Measurements from ENCODE around the gene PPEF2. TPM values are rescaled to one million over a fixed set of nuclear protein-coding genes. Genes with fewer than 3 reads are reported as not detected.

The PPEF2 gene
- polyA plus RNA-seq, 3 donors from 2014 or later = not detected

DNA sequence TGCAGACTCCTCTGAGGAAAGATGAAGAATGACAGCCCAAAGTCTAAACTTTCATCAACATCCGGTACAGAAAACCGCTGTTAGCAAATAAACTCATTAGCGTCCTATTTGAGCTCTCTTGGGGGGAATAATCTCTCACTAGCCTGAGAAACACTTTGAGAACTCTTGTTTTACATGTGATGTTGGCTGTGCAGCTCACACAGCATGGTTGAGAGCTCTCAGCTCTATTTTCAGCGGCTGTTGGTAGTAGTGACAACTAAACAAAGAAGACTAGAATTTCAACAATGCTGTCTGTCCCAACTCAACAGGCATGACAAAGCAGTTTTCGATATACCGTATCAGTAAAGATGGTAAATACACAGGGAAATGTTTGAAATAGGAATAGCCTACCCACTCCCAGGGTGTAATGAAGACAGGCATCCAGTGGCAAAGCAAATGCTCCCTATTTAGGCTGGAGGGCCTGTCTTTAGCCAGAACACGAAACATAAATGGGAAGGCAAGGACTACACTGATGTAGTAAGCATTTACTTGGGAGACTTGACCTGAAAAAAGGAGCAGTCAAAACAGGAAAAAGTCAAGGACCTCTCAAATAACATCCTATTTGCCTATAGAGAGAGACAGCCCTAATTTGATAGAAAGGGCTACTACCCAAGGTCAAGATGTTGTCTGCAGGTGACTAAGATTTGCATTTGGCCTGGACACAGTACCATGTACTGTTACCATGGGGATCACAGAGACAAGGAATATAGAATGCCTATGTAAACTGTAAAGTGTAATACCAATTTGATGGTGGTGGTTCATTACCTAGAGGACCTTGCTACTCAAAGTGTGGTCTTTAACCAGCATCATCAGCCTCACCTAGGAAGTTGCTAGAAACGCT is 60.4 kb downstream of the PPEF2 start:
- peaks cover 0 to 2% (median 0%) of the 10 kb centered on the region in 3 donors for H3K27me3 Mint-ChIP-seq (ENCODE audit: low read depth in 3 of 3)
- H3K4me3 Mint-ChIP-seq = no peak overlapping the region
- no peak for DNase-seq
- no peaks in the 10 kb centered on the region for H3K36me3 Mint-ChIP-seq
- H3K9me3 Mint-ChIP-seq = no peaks in the 10 kb centered on the region
- no peaks in the 10 kb centered on the region for H3K4me1 Mint-ChIP-seq
- H3K27ac Mint-ChIP-seq = no peak overlapping the region

GRCh38 chr4:75834772-75835154 is 67.5 kb downstream of the PPEF2 start:
- no peaks in the 10 kb centered on the region for H3K4me1 Mint-ChIP-seq
- no peak for DNase-seq
- H3K9me3 Mint-ChIP-seq = no peaks in the 10 kb centered on the region
- no peak overlapping the region for H3K27ac Mint-ChIP-seq
- H3K27me3 Mint-ChIP-seq (ENCODE audit: low read depth in 3 of 3) = peaks cover 0 to 4% (median 0%) of the 10 kb centered on the region in 3 donors
- no peaks in the 10 kb centered on the region for H3K36me3 Mint-ChIP-seq
- H3K4me3 Mint-ChIP-seq = no peak overlapping the region

- no peaks in the 10 kb centered on the region for H3K9me3 Mint-ChIP-seq
- no peaks in the 10 kb centered on the region for H3K36me3 Mint-ChIP-seq
- H3K4me1 Mint-ChIP-seq = no peaks in the 10 kb centered on the region
- no peak for DNase-seq
- no peak overlapping the region for H3K27ac Mint-ChIP-seq
- H3K4me3 Mint-ChIP-seq = no peak overlapping the region
- H3K27me3 Mint-ChIP-seq (ENCODE audit: low read depth in 3 of 3) = peaks cover 0 to 4% (median 0%) of the 10 kb centered on the region in 3 donors
Observed at GRCh38 chr4:75834095-75834771, 68.0 kb downstream of the PPEF2 start.

GRCh38 chr4:75831856-75832405 is 70.3 kb downstream of the PPEF2 start:
- no peaks in the 10 kb centered on the region for H3K4me1 Mint-ChIP-seq
- DNase-seq = no peak
- H3K9me3 Mint-ChIP-seq = no peaks in the 10 kb centered on the region
- H3K27ac Mint-ChIP-seq = no peak overlapping the region
- H3K4me3 Mint-ChIP-seq = no peak overlapping the region
- no peaks in the 10 kb centered on the region for H3K36me3 Mint-ChIP-seq
- H3K27me3 Mint-ChIP-seq (ENCODE audit: low read depth in 3 of 3) = peaks cover 0 to 4% (median 3%) of the 10 kb centered on the region in 3 donors

DNA sequence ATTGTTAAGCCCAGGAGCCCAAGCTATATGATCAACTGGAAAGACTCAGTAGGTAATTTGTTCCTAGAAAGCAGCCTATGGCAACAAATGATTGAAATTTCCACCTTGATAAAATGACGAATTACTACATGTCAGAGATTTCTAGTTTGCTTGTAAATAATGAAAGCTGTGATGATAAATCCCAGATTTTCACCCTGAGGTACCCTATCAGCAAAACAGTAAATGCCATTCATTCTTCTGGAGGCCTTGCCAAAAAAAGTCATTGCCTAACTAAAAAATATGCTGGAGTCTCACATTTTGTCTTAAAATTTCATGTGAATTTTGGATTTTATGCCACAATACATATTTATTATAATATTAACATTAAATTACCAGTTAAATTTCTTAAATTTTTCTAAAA is 71.3 kb downstream of the PPEF2 start:
- no peak overlapping the region for H3K4me3 Mint-ChIP-seq
- H3K27me3 Mint-ChIP-seq (ENCODE audit: low read depth in 3 of 3) = peaks cover 0 to 4% (median 4%) of the 10 kb centered on the region in 3 donors
- H3K9me3 Mint-ChIP-seq = no peaks in the 10 kb centered on the region
- H3K27ac Mint-ChIP-seq = no peak overlapping the region
- H3K36me3 Mint-ChIP-seq = no peaks in the 10 kb centered on the region
- H3K4me1 Mint-ChIP-seq = no peaks in the 10 kb centered on the region
- no peak for DNase-seq

- no peaks in the 10 kb centered on the region for H3K9me3 Mint-ChIP-seq
- H3K27me3 Mint-ChIP-seq (ENCODE audit: low read depth in 3 of 3) = peaks cover 0 to 4% (median 0%) of the 10 kb centered on the region in 3 donors
- no peak for DNase-seq
- no peaks in the 10 kb centered on the region for H3K4me1 Mint-ChIP-seq
- no peak overlapping the region for H3K27ac Mint-ChIP-seq
- no peaks in the 10 kb centered on the region for H3K36me3 Mint-ChIP-seq
- H3K4me3 Mint-ChIP-seq = no peak overlapping the region
Observed at GRCh38 chr4:75823812-75824211, 78.4 kb downstream of the PPEF2 start.

DNA sequence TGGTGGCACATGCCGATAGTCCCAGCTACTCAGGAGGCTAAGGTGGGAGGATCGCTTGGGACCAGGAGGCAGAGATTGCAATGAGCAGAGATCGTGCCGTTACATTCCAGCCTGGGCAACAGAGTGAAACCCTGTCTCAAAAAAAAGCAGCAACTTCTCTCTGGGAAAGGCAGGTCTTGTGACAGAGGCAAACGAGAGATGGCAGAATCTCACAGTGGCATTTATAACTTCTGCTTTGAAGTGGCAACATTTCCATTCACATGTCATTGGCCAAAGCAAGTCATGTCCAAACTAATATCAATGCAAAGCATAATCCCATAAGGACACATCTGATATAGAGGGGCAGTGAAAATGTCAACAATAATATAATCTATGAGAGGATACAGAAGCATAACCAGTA is 79.8 kb downstream of the PPEF2 start:
- H3K9me3 Mint-ChIP-seq = no peaks in the 10 kb centered on the region
- DNase-seq = no peak
- peaks cover 0 to 4% (median 0%) of the 10 kb centered on the region in 3 donors for H3K36me3 Mint-ChIP-seq
- H3K27ac Mint-ChIP-seq = no peak overlapping the region
- no peak overlapping the region for H3K4me3 Mint-ChIP-seq
- H3K27me3 Mint-ChIP-seq (ENCODE audit: low read depth in 3 of 3) = peaks cover 0 to 2% (median 0%) of the 10 kb centered on the region in 3 donors
- no peaks in the 10 kb centered on the region for H3K4me1 Mint-ChIP-seq

DNA sequence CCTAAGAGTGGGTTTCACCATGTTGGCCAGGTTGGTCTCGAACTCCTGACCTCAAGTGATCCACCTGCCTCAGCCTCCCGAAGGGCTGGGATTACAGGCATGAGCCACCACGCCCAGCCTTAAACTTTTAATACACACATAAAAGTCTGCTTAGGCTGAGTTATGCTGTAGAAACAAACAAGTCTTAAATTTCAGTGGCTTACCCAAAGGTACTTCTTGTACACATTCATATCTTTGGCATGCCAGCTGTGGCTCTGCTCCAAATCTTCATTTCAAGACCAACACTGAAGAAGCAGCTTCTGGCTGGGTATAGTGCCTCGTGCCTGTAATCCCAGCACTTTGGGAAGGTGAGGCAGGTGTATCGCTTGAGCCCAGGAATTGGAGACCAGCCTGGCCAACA is 80.3 kb downstream of the PPEF2 start:
- no peak for DNase-seq
- Mint-ChIP-seq H3K27ac (no peak overlapping the region), H3K9me3 (no peaks in the 10 kb centered on the region), H3K4me3 (no peak overlapping the region), H3K36me3 (peaks cover 0 to 6% (median 0%) of the 10 kb centered on the region in 3 donors), H3K27me3 (ENCODE audit: low read depth in 3 of 3) (peaks cover 0 to under 1% (median 0%) of the 10 kb centered on the region in 3 donors), H3K4me1 (no peaks in the 10 kb centered on the region)

- DNase-seq = no peak
- Mint-ChIP-seq H3K36me3 (peaks cover 0 to 9% (median 0%) of the 10 kb centered on the region in 3 donors), H3K27me3 (ENCODE audit: low read depth in 3 of 3) (no peaks in the 10 kb centered on the region), H3K27ac (no peak overlapping the region), H3K9me3 (no peaks in the 10 kb centered on the region), H3K4me1 (no peaks in the 10 kb centered on the region), H3K4me3 (no peak overlapping the region)
Observed at GRCh38 chr4:75821216-75821615, 81.0 kb downstream of the PPEF2 start.

GRCh38 chr4:75820676-75821075 is 81.6 kb downstream of the PPEF2 start:
- no peak overlapping the region for H3K27ac Mint-ChIP-seq
- no peaks in the 10 kb centered on the region for H3K4me1 Mint-ChIP-seq
- no peak for DNase-seq
- H3K4me3 Mint-ChIP-seq = no peak overlapping the region
- H3K9me3 Mint-ChIP-seq = no peaks in the 10 kb centered on the region
- H3K36me3 Mint-ChIP-seq = peaks cover 0 to 11% (median 0%) of the 10 kb centered on the region in 3 donors
- no peaks in the 10 kb centered on the region for H3K27me3 Mint-ChIP-seq (ENCODE audit: low read depth in 3 of 3)

DNA sequence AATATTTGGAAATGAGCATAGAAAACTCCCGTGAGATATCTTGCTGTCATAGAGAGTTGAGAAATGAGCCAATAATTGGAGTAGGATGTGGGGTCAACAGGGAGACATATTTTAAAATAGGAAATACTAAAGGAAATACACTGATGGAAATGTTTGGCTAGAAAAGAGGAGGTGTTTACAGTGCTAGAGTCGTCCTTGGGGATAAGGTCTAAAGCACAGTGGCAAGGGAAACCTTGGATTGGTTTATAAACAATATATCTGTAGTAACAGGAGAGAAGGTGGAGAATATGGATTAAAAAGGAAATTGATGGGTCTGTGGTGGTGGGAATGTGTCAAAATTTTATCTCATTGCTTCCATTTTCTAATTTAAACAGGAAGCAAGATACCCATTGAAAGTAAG is 82.1 kb downstream of the PPEF2 start:
- H3K4me3 Mint-ChIP-seq = no peak overlapping the region
- DNase-seq = no peak
- peaks cover 0 to 16% (median 3%) of the 10 kb centered on the region in 3 donors for H3K36me3 Mint-ChIP-seq
- no peaks in the 10 kb centered on the region for H3K9me3 Mint-ChIP-seq
- H3K4me1 Mint-ChIP-seq = no peaks in the 10 kb centered on the region
- H3K27ac Mint-ChIP-seq = no peak overlapping the region
- no peaks in the 10 kb centered on the region for H3K27me3 Mint-ChIP-seq (ENCODE audit: low read depth in 3 of 3)

GRCh38 chr4:75819121-75819520 is 83.1 kb downstream of the PPEF2 start:
- Mint-ChIP-seq H3K36me3 (peaks cover 6 to 24% (median 11%) of the 10 kb centered on the region in 3 donors), H3K27ac (no peak overlapping the region), H3K4me1 (no peaks in the 10 kb centered on the region), H3K27me3 (ENCODE audit: low read depth in 3 of 3) (no peaks in the 10 kb centered on the region), H3K4me3 (no peak overlapping the region), H3K9me3 (no peaks in the 10 kb centered on the region)
- no peak for DNase-seq

DNA sequence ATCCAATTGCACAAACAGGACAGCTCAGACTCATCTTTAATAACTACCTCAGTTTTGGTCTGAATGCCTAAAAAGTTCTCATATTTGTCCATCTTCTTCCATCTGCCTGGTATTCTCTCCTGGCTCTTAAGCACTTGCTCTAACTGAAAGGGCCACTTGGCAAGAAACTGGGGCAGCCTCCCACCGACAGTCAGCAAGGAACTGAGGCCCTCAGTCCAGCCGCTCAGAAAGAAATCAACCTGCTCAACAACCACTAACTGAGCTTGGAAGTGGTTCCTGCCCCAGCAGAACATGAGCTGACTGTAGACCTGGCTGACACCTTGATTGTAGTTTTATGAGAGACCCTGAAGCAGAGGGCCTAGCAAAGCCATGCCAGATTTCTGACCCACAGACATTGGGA is 84.4 kb downstream of the PPEF2 start:
- no peak overlapping the region for H3K4me3 Mint-ChIP-seq
- no peak overlapping the region for H3K27ac Mint-ChIP-seq
- no peaks in the 10 kb centered on the region for H3K27me3 Mint-ChIP-seq (ENCODE audit: low read depth in 3 of 3)
- H3K9me3 Mint-ChIP-seq = no peaks in the 10 kb centered on the region
- peaks cover 7 to 31% (median 11%) of the 10 kb centered on the region in 3 donors for H3K36me3 Mint-ChIP-seq
- DNase-seq = no peak
- no peaks in the 10 kb centered on the region for H3K4me1 Mint-ChIP-seq

All from immature natural killer cell (primary cell).